H1 (cell line): ENCODE measurements around the gene COL8A2. TPM values are rescaled to one million over a fixed set of nuclear protein-coding genes. Genes with fewer than 3 reads are reported as not detected.
A peak's percentile ranks its signal among the peaks of the same experiment; 100 is the strongest.

Experiments used
- ATF3 ChIP-seq: IDR thresholded peaks from 2 replicates; pipeline ENCODE4 v1.6.1; 2011; ENCODE audit warnings: low read depth, mild to moderate bottlenecking, low read length; ENCODE audit not compliant: insufficient read depth
- BACH1 ChIP-seq: IDR thresholded peaks from 2 replicates; pipeline ENCODE4 v1.6.1; 2012; ENCODE audit warnings: low read length, improper control_type of control experiment
- CEBPB ChIP-seq: IDR thresholded peaks from 2 replicates; pipeline ENCODE4 v1.6.1; 2012; ENCODE audit warnings: low read depth, low read length
- CHD1 ChIP-seq: IDR thresholded peaks from 2 replicates; pipeline ENCODE4 v1.6.1; 2012; ENCODE audit warnings: low read depth, low read length, improper control_type of control experiment
- CHD7 ChIP-seq: fragments of 300-600 bp; sonication (generic); IDR thresholded peaks from 2 replicates; pipeline ENCODE4 v1.7.1; 2012; ENCODE audit warnings: low read length, moderate library complexity, mild to moderate bottlenecking, inconsistent platforms; ENCODE audit not compliant: insufficient replicate concordance
- EGR1 ChIP-seq: IDR thresholded peaks from 2 replicates; pipeline ENCODE4 v1.6.1; 2011; ENCODE audit warnings: low read depth, low read length, borderline replicate concordance
- PHF8 ChIP-seq: fragments of 200-600 bp; sonication (generic); conservative IDR thresholded peaks from 2 replicates; pipeline ENCODE4 v1.7.1; 2012; ENCODE audit warnings: low read depth, mild to moderate bottlenecking, inconsistent platforms, low read length, moderate library complexity
- RXRA ChIP-seq: IDR thresholded peaks from 2 replicates; pipeline ENCODE4 v1.6.1; 2011; ENCODE audit warnings: low read depth, mild to moderate bottlenecking, low read length, moderate library complexity; ENCODE audit not compliant: insufficient read depth
- SIN3A ChIP-seq, 2 experiments: IDR thresholded peaks in 1 of 2; conservative IDR thresholded peaks in 1 of 2; 2 replicates each; pipeline ENCODE4 v1.6.1; 2011 to 2012; ENCODE audit warnings: low read length in 2 of 2, improper control_type of control experiment in 1 of 2, low read depth in 1 of 2, mild to moderate bottlenecking in 1 of 2
- ZNF274 ChIP-seq: IDR thresholded peaks from 2 replicates; pipeline ENCODE4 v1.7.0; 2012; ENCODE audit warnings: low read length, borderline replicate concordance; ENCODE audit errors: extremely low read depth
- polyA plus RNA-seq, 7 experiments: library from polyadenylated mRNA; depleted of rRNA in 3 of 7; stranded (reverse) in 5 of 7; unstranded in 2 of 7; fragments of >200 nt in 5 of 7; fragments of 200-250 nt in 2 of 7; gene quantifications; 1 replicate in 5 of 7; 2 replicates in 1 of 7; 4 replicates in 1 of 7; pipeline versions ENCODE4 v1.2.1 to v1.2.3, GENCODE V29; 2011 to 2013; ENCODE audit warnings: missing spikeins in 2 of 7, mixed read lengths in 2 of 7
- total RNA-seq: library from RNA; stranded (reverse); fragmentation: NEBNext Ultra II Directional; extraction: Animal tissue kit (Norgen Biotek cat#: 25700); gene quantifications from 2 replicates; pipeline ENCODE4 v1.2.1, GENCODE V29; 2021

The COL8A2 gene
- total and polyA plus RNA-seq, 2 of the 8 experiments (the other 6 are each of a cell fraction or from before 2014, with no cell fraction given) = 2.1 to 2.8 TPM

GRCh38 chr1:36160949-36161485, 36.0 kb upstream of the COL8A2 start (continued):
- TF ChIP-seq CHD7 (no peak), SIN3A (conservative IDR thresholded peaks at IDR 0.05 in 1 of 2, IDR thresholded peaks at IDR 0.05 in 1 of 2; ENCODE audit: low read depth in 1 of 2, low read length in 2 of 2) (peak in 1 of 2 experiments; percentile 77; a peak in 2 of 4 replicates), BACH1 (no peak), ATF3 (no peak), EGR1 (no peak), PHF8 (peak; percentile 89), CHD1 (no peak; the same call in 1 of the 2 replicates), RXRA (no peak), ZNF274 (no peak), CEBPB (no peak)
